Measurements from ENCODE around the gene GATAD2B.

The GATAD2B gene

DNA sequence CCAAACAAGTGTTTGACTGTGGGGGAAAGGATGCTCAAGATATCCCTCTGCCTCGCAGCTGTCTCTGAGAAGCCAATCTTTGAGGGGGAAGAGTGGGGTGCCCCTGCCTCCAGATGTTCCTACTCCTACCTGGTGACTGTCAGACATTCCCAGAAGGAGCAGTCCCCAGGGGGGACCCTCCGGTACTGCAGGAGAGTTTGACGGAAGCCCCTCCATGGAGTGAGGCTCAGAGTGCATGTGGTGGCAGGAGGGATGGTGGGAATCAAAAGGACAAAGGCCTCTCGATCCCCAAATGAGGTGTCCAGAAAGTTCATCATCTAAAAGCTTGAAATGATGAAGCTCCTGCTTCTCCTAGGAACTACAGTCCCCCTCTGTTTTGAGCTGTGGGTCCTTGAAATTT is 142.2 kb downstream of the GATAD2B start:
- H3K36me3 ChIP-seq (ENCODE audit: control insufficient read depth in 2 of 2, insufficient read depth in 1 of 2, low read length in 2 of 2): peaks cover 0 to 6% of the 10 kb centered on the region in 2 experiments; a peak in 1 of 3 replicates
- H3K9me3 ChIP-seq (ENCODE audit: control insufficient read depth, insufficient read depth, low read depth, low read length): no peaks in the 10 kb centered on the region
- no peak overlapping the region for H3K4me3 ChIP-seq (ENCODE audit: low read depth, low read length)
- ChIA-PET CTCF (interaction anchor here (0.6 kb wide), 1 partner anchor 139 kb away, joined by 3 read pairs; no protein-coding TSS in a partner anchor), POLR2A (interaction anchor here (0.7 to 1.1 kb wide), 2 partner anchors 206 to 210 kb away, joined by 3 read pairs; partner anchors contain the start of gene RPS27)
- peaks cover 4% of the 10 kb centered on the region for H3K4me1 ChIP-seq (ENCODE audit: control insufficient read depth, insufficient read depth, low read length)
- no peak for TF ChIP-seq ZNF366 (tag by site-specific recombination; conservative IDR thresholded peaks at IDR 0.05)
- no peak for TF ChIP-seq ZBTB26 (tag by site-specific recombination; optimal IDR thresholded peaks at IDR 0.05)
- TF ChIP-seq TRIM28 (IDR thresholded peaks at IDR 0.05; ENCODE audit: borderline replicate concordance, low read length): no peak
- TF ChIP-seq KLF16 (tag by site-specific recombination; IDR thresholded peaks at IDR 0.05): no peak
- no peak for TF ChIP-seq HOXC10 (CRISPR knock-in tag; IDR thresholded peaks at IDR 0.05)
- no peak for TF ChIP-seq PRDM1 (tag by site-specific recombination; IDR thresholded peaks at IDR 0.05)
- TF ChIP-seq, protein P1, sequence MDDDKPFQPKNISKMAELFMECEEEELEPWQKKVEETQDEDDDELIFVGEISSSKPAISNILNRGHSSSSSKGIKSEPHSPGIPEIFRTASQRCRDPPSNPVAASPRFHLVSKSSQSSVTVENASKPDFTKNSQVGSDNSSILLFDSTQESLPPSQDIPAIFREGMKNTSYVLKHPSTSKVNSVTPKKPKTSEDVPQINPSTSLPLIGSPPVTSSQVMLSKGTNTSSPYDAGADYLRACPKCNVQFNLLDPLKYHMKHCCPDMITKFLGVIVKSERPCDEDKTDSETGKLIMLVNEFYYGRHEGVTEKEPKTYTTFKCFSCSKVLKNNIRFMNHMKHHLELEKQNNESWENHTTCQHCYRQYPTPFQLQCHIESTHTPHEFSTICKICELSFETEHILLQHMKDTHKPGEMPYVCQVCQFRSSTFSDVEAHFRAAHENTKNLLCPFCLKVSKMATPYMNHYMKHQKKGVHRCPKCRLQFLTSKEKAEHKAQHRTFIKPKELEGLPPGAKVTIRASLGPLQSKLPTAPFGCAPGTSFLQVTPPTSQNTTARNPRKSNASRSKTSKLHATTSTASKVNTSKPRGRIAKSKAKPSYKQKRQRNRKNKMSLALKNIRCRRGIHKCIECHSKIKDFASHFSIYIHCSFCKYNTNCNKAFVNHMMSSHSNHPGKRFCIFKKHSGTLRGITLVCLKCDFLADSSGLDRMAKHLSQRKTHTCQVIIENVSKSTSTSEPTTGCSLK (tag by site-specific recombination; IDR thresholded peaks at IDR 0.05): no peak
- no peak overlapping the region for H3K27ac ChIP-seq (ENCODE audit: extremely low read depth, low read depth, low read length)

DNA sequence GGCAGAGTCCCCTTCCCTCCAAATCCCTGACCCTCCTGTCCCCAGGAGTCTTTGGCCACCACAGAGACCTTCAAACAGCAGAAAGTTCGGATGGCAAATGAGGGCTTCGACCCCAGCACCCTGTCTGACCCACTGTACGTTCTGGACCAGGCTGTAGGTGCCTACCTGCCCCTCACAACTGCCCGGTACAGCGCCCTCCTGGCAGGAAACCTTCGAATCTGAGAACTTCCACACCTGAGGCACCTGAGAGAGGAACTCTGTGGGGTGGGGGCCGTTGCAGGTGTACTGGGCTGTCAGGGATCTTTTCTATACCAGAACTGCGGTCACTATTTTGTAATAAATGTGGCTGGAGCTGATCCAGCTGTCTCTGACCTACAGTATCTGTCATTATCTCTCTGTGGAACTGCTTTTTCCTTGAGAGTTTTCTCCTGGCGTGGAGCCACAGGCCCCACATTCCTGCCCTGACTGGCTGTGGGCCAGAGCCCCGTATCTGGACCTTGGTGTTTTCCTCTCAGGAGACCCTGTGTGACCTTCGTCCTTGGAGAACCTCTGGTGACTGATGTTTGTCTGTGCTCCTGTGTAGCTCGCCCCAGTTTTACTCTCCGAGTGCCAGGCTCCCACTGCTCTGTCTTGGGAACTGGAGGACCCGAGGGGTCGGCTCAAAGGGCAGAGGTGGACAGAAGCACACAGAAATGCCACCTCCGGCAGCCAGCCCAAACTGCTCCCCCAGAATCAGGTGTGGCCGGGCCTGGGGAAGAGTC is 142.8 kb downstream of the GATAD2B start:
- ChIA-PET CTCF (no interaction called here), POLR2A (no interaction called here)
- no peaks in the 10 kb centered on the region for H3K9me3 ChIP-seq (ENCODE audit: control insufficient read depth, insufficient read depth, low read depth, low read length)
- TF ChIP-seq, protein P2, sequence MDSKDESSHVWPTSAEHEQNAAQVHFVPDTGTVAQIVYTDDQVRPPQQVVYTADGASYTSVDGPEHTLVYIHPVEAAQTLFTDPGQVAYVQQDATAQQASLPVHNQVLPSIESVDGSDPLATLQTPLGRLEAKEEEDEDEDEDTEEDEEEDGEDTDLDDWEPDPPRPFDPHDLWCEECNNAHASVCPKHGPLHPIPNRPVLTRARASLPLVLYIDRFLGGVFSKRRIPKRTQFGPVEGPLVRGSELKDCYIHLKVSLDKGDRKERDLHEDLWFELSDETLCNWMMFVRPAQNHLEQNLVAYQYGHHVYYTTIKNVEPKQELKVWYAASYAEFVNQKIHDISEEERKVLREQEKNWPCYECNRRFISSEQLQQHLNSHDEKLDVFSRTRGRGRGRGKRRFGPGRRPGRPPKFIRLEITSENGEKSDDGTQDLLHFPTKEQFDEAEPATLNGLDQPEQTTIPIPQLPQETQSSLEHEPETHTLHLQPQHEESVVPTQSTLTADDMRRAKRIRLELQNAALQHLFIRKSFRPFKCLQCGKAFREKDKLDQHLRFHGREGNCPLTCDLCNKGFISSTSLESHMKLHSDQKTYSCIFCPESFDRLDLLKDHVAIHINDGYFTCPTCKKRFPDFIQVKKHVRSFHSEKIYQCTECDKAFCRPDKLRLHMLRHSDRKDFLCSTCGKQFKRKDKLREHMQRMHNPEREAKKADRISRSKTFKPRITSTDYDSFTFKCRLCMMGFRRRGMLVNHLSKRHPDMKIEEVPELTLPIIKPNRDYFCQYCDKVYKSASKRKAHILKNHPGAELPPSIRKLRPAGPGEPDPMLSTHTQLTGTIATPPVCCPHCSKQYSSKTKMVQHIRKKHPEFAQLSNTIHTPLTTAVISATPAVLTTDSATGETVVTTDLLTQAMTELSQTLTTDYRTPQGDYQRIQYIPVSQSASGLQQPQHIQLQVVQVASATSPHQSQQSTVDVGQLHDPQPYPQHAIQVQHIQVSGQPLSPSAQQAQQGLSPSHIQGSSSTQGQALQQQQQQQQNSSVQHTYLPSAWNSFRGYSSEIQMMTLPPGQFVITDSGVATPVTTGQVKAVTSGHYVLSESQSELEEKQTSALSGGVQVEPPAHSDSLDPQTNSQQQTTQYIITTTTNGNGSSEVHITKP (tag by site-specific recombination; IDR thresholded peaks at IDR 0.05): no peak
- TF ChIP-seq ZNF510 (tag by site-specific recombination; IDR thresholded peaks at IDR 0.05; ENCODE audit: insufficient replicate concordance) (no peak), YY1 (tag by site-specific recombination; IDR thresholded peaks at IDR 0.05) (no peak), ZXDB (tag by site-specific recombination; IDR thresholded peaks at IDR 0.05) (no peak), HOXA7 (CRISPR knock-in tag; IDR thresholded peaks at IDR 0.05; ENCODE audit: borderline replicate concordance) (no peak), ZNF416 (tag by site-specific recombination; IDR thresholded peaks at IDR 0.05) (no peak), ZNF214 (tag by site-specific recombination; IDR thresholded peaks at IDR 0.05; ENCODE audit: borderline replicate concordance) (no peak)
- H3K36me3 ChIP-seq (ENCODE audit: control insufficient read depth in 2 of 2, insufficient read depth in 1 of 2, low read length in 2 of 2): peaks cover 0 to 6% of the 10 kb centered on the region in 2 experiments; a peak in 1 of 3 replicates
- H3K4me3 ChIP-seq (ENCODE audit: low read depth, low read length): no peak overlapping the region
- H3K27ac ChIP-seq (ENCODE audit: extremely low read depth, low read depth, low read length): no peak overlapping the region
- peaks cover 4% of the 10 kb centered on the region for H3K4me1 ChIP-seq (ENCODE audit: control insufficient read depth, insufficient read depth, low read length)
